Suprapubic skin (tissue), 4 donors: ENCODE measurements around the gene C1QTNF8. TPM values are rescaled to one million over a fixed set of nuclear protein-coding genes. Genes with fewer than 3 reads are reported as not detected.

Experiments
- DNase-seq, 2 donors: peaks; one replicate each; pipeline ENCODE4 v3.0.0-alpha.2; 2019; ENCODE audit warnings: low spot score in 2 of 2
- H3K27ac ChIP-seq: fragments of 200-600 bp; sonication (generic); one replicate; pipeline ENCODE4 v1.5.1; 2019
- H3K27me3 ChIP-seq: fragments of 200-600 bp; sonication (generic); one replicate; pipeline ENCODE4 v1.5.1; 2019
- H3K36me3 ChIP-seq: fragments of 200-600 bp; sonication (generic); one replicate; pipeline ENCODE4 v1.5.1; 2019
- H3K4me1 ChIP-seq: fragments of 200-600 bp; sonication (generic); one replicate; pipeline ENCODE4 v1.5.1; 2019
- H3K4me3 ChIP-seq: fragments of 200-600 bp; sonication (generic); one replicate; pipeline ENCODE4 v1.5.1; 2019; ENCODE audit warnings: mild to moderate bottlenecking
- H3K9me3 ChIP-seq: fragments of 200-600 bp; sonication (generic); one replicate; pipeline ENCODE4 v1.5.1; 2019
- CTCF ChIP-seq, 2 donors: fragments of 200-600 bp in 1 of 2; fragments of 450-650 bp in 1 of 2; sonication (generic) in 1 of 2; IDR thresholded peaks; one replicate each; pipeline ENCODE4 v1.5.1; 2016 to 2019; ENCODE audit warnings: antibody characterized with exemption in 2 of 2, mild to moderate bottlenecking in 1 of 2, moderate library complexity in 1 of 2
- EP300 ChIP-seq: sonication (generic); formaldehyde crosslinking; IDR thresholded peaks from one replicate; pipeline ENCODE4 v1.6.1; 2017; ENCODE audit warnings: antibody characterized with exemption
- POLR2A ChIP-seq, 2 donors: fragments of 450-650 bp; IDR thresholded peaks; one replicate each; pipeline ENCODE4 v1.6.1; 2017; ENCODE audit warnings: antibody characterized with exemption in 2 of 2, mild to moderate bottlenecking in 2 of 2, moderate library complexity in 2 of 2
- POLR2AphosphoS5 ChIP-seq, 3 donors: sonication (generic); formaldehyde crosslinking; IDR thresholded peaks; one replicate each; pipeline ENCODE4 v1.6.1; 2017; ENCODE audit warnings: antibody characterized with exemption in 3 of 3
- WGBS: methylation state at CpG from one replicate; pipeline ENCODE4 v1.1.5; 2018; 5-methylcytosine and 5-hydroxymethylcytosine counted together
- total RNA-seq, 4 donors: library from RNA; depleted of rRNA; stranded (reverse); fragments of >200 nt; gene quantifications; one replicate each; pipeline ENCODE4 v1.1.0, GENCODE V29; 2016

The C1QTNF8 gene
- total RNA-seq, 4 donors from 2014 or later: not detected

GRCh38 chr16:1107141-1107540 lies 11.1 kb upstream of the C1QTNF8 start:
- no peak for TF ChIP-seq POLR2AphosphoS5 (IDR thresholded peaks at IDR 0.05)
- TF ChIP-seq CTCF (IDR thresholded peaks at IDR 0.05): no peak
- TF ChIP-seq EP300: no peak
- H3K27ac ChIP-seq: no peak overlapping the region
- H3K27me3 ChIP-seq: peaks cover 97% of the 10 kb centered on the region
- no peaks in the 10 kb centered on the region for H3K9me3 ChIP-seq
- peaks cover 20% of the 10 kb centered on the region for H3K4me1 ChIP-seq
- no peaks in the 10 kb centered on the region for H3K36me3 ChIP-seq
- no CpG with 5 or more reads among the region's 22 CpGs for WGBS
- no peak overlapping the region for H3K4me3 ChIP-seq
- no peak for DNase-seq

GRCh38 chr16:1106659-1107058 lies 10.6 kb upstream of the C1QTNF8 start:
- Histone ChIP-seq H3K27ac (no peak overlapping the region), H3K36me3 (no peaks in the 10 kb centered on the region), H3K4me1 (peaks cover 20% of the 10 kb centered on the region), H3K27me3 (peaks cover 97% of the 10 kb centered on the region), H3K9me3 (no peaks in the 10 kb centered on the region), H3K4me3 (no peak overlapping the region)
- no peak for TF ChIP-seq POLR2AphosphoS5 (IDR thresholded peaks at IDR 0.05)
- no peak for TF ChIP-seq CTCF (IDR thresholded peaks at IDR 0.05)
- no peak for TF ChIP-seq POLR2A (IDR thresholded peaks at IDR 0.05)
- TF ChIP-seq EP300: no peak
- DNase-seq: no peak
- no CpG with 5 or more reads among the region's 16 CpGs for WGBS

- Histone ChIP-seq H3K27ac (no peak overlapping the region), H3K36me3 (no peaks in the 10 kb centered on the region), H3K4me3 (no peak overlapping the region), H3K4me1 (peaks cover 20% of the 10 kb centered on the region), H3K9me3 (no peaks in the 10 kb centered on the region), H3K27me3 (peaks cover 97% of the 10 kb centered on the region)
- 20% methylated on average over 1 of the region's 26 CpGs for WGBS
- TF ChIP-seq POLR2AphosphoS5 (IDR thresholded peaks at IDR 0.05): no peak
- TF ChIP-seq CTCF (IDR thresholded peaks at IDR 0.05): peak; percentile 20 to 61
- DNase-seq: no peak
Observed at GRCh38 chr16:1105888-1106620, 10.0 kb upstream of the C1QTNF8 start.

GRCh38 chr16:1103636-1103980 lies 7.6 kb upstream of the C1QTNF8 start:
- H3K9me3 ChIP-seq: no peaks in the 10 kb centered on the region
- H3K4me3 ChIP-seq: no peak overlapping the region
- H3K4me1 ChIP-seq: peaks cover 13% of the 10 kb centered on the region
- DNase-seq: no peak
- WGBS: 31% methylated on average over 5 of the region's 11 CpGs
- peaks cover 98% of the 10 kb centered on the region for H3K27me3 ChIP-seq
- no peaks in the 10 kb centered on the region for H3K36me3 ChIP-seq
- no peak overlapping the region for H3K27ac ChIP-seq
- TF ChIP-seq POLR2A (IDR thresholded peaks at IDR 0.05) (no peak), EP300 (no peak), CTCF (IDR thresholded peaks at IDR 0.05) (no peak), POLR2AphosphoS5 (IDR thresholded peaks at IDR 0.05) (no peak)

- no CpG with 5 or more reads among the region's 61 CpGs for WGBS
- Histone ChIP-seq H3K27me3 (peaks cover 98% of the 10 kb centered on the region), H3K4me3 (peak overlapping the region; percentile 27)
Observed at GRCh38 chr16:1102921-1103635, 7.0 kb upstream of the C1QTNF8 start.

More at GRCh38 chr16:1102921-1103635, 7.0 kb upstream of the C1QTNF8 start:
- no peaks in the 10 kb centered on the region for H3K9me3 ChIP-seq
- DNase-seq: no peak
- peak; percentile 36 to 87 for TF ChIP-seq CTCF (IDR thresholded peaks at IDR 0.05)
- no peak for TF ChIP-seq POLR2AphosphoS5 (IDR thresholded peaks at IDR 0.05)
- peaks cover 11% of the 10 kb centered on the region for H3K4me1 ChIP-seq
- H3K36me3 ChIP-seq: no peaks in the 10 kb centered on the region
- H3K27ac ChIP-seq: no peak overlapping the region
